Keratinocyte (primary cell): ENCODE data around the gene CALCB. TPM values are rescaled to one million over a fixed set of nuclear protein-coding genes. Genes with fewer than 3 reads are reported as not detected.

Experiments
- DNase-seq: peaks from one replicate; pipeline ENCODE4 v3.0.0-alpha.2; 2011; ENCODE audit warnings: low read depth, missing footprints, low spot score
- FAIRE-seq: peaks from 2 replicates; lab custom pipeline; 2011; peaks lifted over from hg19 to GRCh38; lab: Jason Lieb, UNC
- H2AFZ ChIP-seq: 2 replicates; pipeline ENCODE4 v1.6.0; 2012; ENCODE audit warnings: low read length, control low read depth, inconsistent platforms; ENCODE audit not compliant: control insufficient read depth
- H3K27ac ChIP-seq: 2 replicates; pipeline ENCODE4 v1.5.1; 2011; ENCODE audit warnings: low read length; ENCODE audit not compliant: control insufficient read depth, insufficient read depth
- H3K27me3 ChIP-seq: 3 replicates; pipeline ENCODE4 v1.6.0; 2011; ENCODE audit warnings: low read length; ENCODE audit not compliant: control insufficient read depth, insufficient read depth; ENCODE audit errors: extremely low read depth
- H3K36me3 ChIP-seq, 2 experiments: 2 replicates in 1 of 2; 3 replicates in 1 of 2; pipeline ENCODE4 v1.5.1; 2011; ENCODE audit warnings: low read length in 2 of 2, mild to moderate bottlenecking in 1 of 2; ENCODE audit not compliant: control insufficient read depth in 2 of 2, insufficient read depth in 2 of 2; ENCODE audit errors: extremely low read depth in 1 of 2
- H3K4me1 ChIP-seq: 3 replicates; pipeline ENCODE4 v1.5.1; 2011; ENCODE audit warnings: low read length; ENCODE audit not compliant: control insufficient read depth, insufficient read depth; ENCODE audit errors: extremely low read depth
- H3K4me2 ChIP-seq: 3 replicates; pipeline ENCODE4 v1.6.0; 2011; ENCODE audit warnings: low read depth, low read length; ENCODE audit not compliant: control insufficient read depth, insufficient read depth; ENCODE audit errors: extremely low read depth
- H3K4me3 ChIP-seq, 3 experiments: fragments of 200-600 bp in 1 of 3; sonication (generic) in 1 of 3; 2 replicates in 2 of 3; 3 replicates in 1 of 3; pipeline ENCODE4 v1.5.1; 2011 to 2016; ENCODE audit warnings: low read length in 3 of 3, mild to moderate bottlenecking in 3 of 3, control low read depth in 2 of 3, inconsistent platforms in 1 of 3, low read depth in 1 of 3, mixed read lengths in 1 of 3, mixed run types in 1 of 3, moderate library complexity in 1 of 3; ENCODE audit not compliant: control insufficient read depth in 2 of 3, insufficient read depth in 2 of 3; ENCODE audit errors: extremely low read depth in 1 of 3
- H3K79me2 ChIP-seq: 2 replicates; pipeline ENCODE4 v1.6.0; 2012; ENCODE audit warnings: low read length; ENCODE audit not compliant: control insufficient read depth, insufficient read depth
- H3K9ac ChIP-seq: 3 replicates; pipeline ENCODE4 v1.6.0; 2011; ENCODE audit warnings: low read length; ENCODE audit not compliant: control insufficient read depth, insufficient read depth; ENCODE audit errors: extremely low read depth
- H3K9me1 ChIP-seq: 3 replicates; pipeline ENCODE4 v1.6.0; 2011; ENCODE audit warnings: low read length; ENCODE audit not compliant: control insufficient read depth, insufficient read depth; ENCODE audit errors: extremely low read depth
- H3K9me3 ChIP-seq: 2 replicates; pipeline ENCODE4 v1.5.1; 2012; ENCODE audit warnings: low read depth, low read length; ENCODE audit not compliant: control insufficient read depth
- H4K20me1 ChIP-seq: 3 replicates; pipeline ENCODE4 v1.6.0; 2011; ENCODE audit warnings: low read length; ENCODE audit not compliant: control insufficient read depth, insufficient read depth; ENCODE audit errors: extremely low read depth
- EZH2 ChIP-seq: IDR thresholded peaks from one replicate; pipeline ENCODE4 v1.6.1; 2012; ENCODE audit warnings: inconsistent platforms, mild to moderate bottlenecking, low read length, moderate library complexity
- dilution Hi-C: fragments of 300-500 bp; cut with MboI; formaldehyde crosslinking; loops from one replicate; pipeline ENCODE4 v1.7.0; 2020; ENCODE audit warnings: low sequenced_read_pairs; ENCODE audit not compliant: extremely low pct_ligation_motif_present
- polyA plus RNA-seq, 5 experiments: library from polyadenylated mRNA; depleted of rRNA in 3 of 5; stranded (reverse) in 3 of 5; stranded (forward) in 1 of 5; unstranded in 1 of 5; fragments of >200 nt; gene quantifications; 1 replicate in 1 of 5; 2 replicates in 3 of 5; 3 replicates in 1 of 5; pipeline versions ENCODE4 v1.2.1 to v1.2.3, GENCODE V29; 2011 to 2012; ENCODE audit warnings: missing spikeins in 2 of 5, low read depth in 1 of 5, low replicate concordance in 1 of 5
- TF ChIP-seq, protein P1 (sequence below), 3 experiments: IDR thresholded peaks in 1 of 3; conservative IDR thresholded peaks in 1 of 3; optimal IDR thresholded peaks in 1 of 3; 2 replicates in 2 of 3; 3 replicates in 1 of 3; pipeline versions ENCODE3 to v1.5.1; 2011; ENCODE audit warnings: low read length in 3 of 3, mild to moderate bottlenecking in 3 of 3, moderate library complexity in 2 of 3, control low read depth in 1 of 3, inconsistent platforms in 1 of 3; ENCODE audit not compliant: insufficient read depth in 2 of 3; ENCODE audit errors: extremely low read depth in 1 of 3

CALCB gene
- polyA plus RNA-seq, 1 donor (not counting 4 experiments of a cell fraction or from before 2014, with no cell fraction given): not detected

DNA sequence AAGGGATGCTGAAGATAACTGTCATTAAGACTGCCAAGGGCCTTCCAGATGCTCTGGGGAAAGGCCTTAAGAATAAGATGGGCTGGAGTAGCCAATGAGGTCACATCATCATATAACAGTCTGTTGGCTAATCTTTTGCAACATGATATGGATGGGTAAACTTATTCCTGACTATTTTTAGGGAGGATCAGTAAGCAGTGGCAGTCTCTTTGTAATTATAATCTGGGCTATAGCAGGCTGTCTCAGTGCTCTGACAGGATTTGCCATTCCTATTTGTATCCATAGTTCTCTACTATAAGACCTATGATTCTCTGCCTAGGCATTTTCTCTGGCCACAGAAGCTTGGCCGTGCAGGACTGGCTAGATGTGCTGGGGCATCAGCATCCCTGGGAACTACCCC, 16.1 kb upstream of the CALCB start:
- H2AFZ ChIP-seq: no peak overlapping the region
- no peaks in the 10 kb centered on the region for H3K36me3 ChIP-seq
- H3K9ac ChIP-seq: no peak overlapping the region
- dilution Hi-C loops: no loop called here
- DNase-seq (no peak), FAIRE-seq (no peak)
- TF ChIP-seq, protein P1, sequence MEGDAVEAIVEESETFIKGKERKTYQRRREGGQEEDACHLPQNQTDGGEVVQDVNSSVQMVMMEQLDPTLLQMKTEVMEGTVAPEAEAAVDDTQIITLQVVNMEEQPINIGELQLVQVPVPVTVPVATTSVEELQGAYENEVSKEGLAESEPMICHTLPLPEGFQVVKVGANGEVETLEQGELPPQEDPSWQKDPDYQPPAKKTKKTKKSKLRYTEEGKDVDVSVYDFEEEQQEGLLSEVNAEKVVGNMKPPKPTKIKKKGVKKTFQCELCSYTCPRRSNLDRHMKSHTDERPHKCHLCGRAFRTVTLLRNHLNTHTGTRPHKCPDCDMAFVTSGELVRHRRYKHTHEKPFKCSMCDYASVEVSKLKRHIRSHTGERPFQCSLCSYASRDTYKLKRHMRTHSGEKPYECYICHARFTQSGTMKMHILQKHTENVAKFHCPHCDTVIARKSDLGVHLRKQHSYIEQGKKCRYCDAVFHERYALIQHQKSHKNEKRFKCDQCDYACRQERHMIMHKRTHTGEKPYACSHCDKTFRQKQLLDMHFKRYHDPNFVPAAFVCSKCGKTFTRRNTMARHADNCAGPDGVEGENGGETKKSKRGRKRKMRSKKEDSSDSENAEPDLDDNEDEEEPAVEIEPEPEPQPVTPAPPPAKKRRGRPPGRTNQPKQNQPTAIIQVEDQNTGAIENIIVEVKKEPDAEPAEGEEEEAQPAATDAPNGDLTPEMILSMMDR (optimal IDR thresholded peaks at IDR 0.05 in 1 of 3, IDR thresholded peaks at IDR 0.05 in 1 of 3, conservative IDR thresholded peaks at IDR 0.05 in 1 of 3; ENCODE audit: extremely low read depth in 1 of 3, insufficient read depth in 2 of 3, low read length in 3 of 3): no peak
- TF ChIP-seq EZH2: no peak
- H3K79me2 ChIP-seq: no peaks in the 10 kb centered on the region
- H3K27ac ChIP-seq: no peak overlapping the region
- no peaks in the 10 kb centered on the region for H3K9me3 ChIP-seq
- H4K20me1 ChIP-seq: no peaks in the 10 kb centered on the region
- H3K4me1 ChIP-seq: peaks cover 7% of the 10 kb centered on the region
- no peaks in the 10 kb centered on the region for H3K27me3 ChIP-seq
- no peaks in the 10 kb centered on the region for H3K9me1 ChIP-seq
- no peak overlapping the region for H3K4me3 ChIP-seq
- no peak overlapping the region for H3K4me2 ChIP-seq

DNA sequence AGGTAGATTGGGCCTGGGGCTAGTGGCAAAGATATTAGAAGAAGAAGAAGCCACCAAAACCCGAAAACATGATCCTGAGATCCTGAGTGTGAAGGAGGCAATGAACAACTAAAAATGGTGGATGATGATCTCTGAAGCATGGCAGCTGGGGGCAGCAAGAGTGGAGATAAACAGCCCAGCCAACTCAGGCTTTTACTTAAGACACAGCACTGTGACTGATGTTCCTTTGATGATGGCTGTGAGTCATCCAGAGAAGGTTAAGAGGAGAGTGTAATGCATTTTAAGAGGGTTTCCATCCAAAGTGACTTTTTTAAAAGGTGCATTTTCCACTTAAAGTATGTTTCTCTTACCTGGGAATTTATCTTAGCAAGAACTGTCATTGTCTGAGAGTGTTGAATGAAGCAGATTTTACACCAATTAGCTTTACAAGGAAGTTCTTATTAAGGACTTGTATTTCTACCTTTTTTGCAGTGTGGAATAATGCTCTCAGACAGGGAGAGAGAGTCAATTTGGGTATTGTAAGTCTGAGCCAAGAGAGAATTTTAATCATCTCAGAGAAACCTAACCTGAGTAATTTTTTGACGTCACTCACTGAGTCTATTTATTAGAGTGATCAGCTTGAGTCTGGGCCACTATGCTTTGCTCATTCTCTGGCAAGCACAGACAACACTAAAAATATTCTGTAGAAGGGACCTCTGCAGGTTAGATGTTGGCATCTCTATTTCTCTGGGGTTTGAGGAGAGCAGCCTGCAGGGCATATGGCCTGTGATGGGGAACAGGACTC, 14.1 kb upstream of the CALCB start:
- Histone ChIP-seq H3K9me1 (no peaks in the 10 kb centered on the region), H3K4me2 (no peak overlapping the region), H3K4me1 (no peaks in the 10 kb centered on the region), H2AFZ (no peak overlapping the region), H3K4me3 (no peak overlapping the region), H3K27ac (no peak overlapping the region), H3K27me3 (no peaks in the 10 kb centered on the region), H3K9ac (no peak overlapping the region), H3K36me3 (no peaks in the 10 kb centered on the region), H3K9me3 (no peaks in the 10 kb centered on the region), H4K20me1 (no peaks in the 10 kb centered on the region), H3K79me2 (no peaks in the 10 kb centered on the region)
- dilution Hi-C loops: no loop called here
- DNase-seq (no peak), FAIRE-seq (no peak)
- TF ChIP-seq, protein P1 (optimal IDR thresholded peaks at IDR 0.05 in 1 of 3, IDR thresholded peaks at IDR 0.05 in 1 of 3, conservative IDR thresholded peaks at IDR 0.05 in 1 of 3; ENCODE audit: extremely low read depth in 1 of 3, insufficient read depth in 2 of 3, low read length in 3 of 3): no peak
- TF ChIP-seq EZH2: no peak
